GM20000 (cell line): ENCODE data around the gene ZNF668.

Experiments
- DNase-seq: peaks from one replicate; pipeline ENCODE4 v3.0.0; 2012; ENCODE audit warnings: low spot score
- TF ChIP-seq, protein P1 (sequence below): IDR thresholded peaks from 2 replicates; pipeline ENCODE4 v1.5.1; 2012; ENCODE audit warnings: mild to moderate bottlenecking, control low read depth; ENCODE audit errors: extremely low read depth, missing control alignments

The ZNF668 gene

GRCh38 chr16:31082368-31083045, 8.5 kb upstream of the ZNF668 start:
- no peak for DNase-seq
- TF ChIP-seq, protein P1, sequence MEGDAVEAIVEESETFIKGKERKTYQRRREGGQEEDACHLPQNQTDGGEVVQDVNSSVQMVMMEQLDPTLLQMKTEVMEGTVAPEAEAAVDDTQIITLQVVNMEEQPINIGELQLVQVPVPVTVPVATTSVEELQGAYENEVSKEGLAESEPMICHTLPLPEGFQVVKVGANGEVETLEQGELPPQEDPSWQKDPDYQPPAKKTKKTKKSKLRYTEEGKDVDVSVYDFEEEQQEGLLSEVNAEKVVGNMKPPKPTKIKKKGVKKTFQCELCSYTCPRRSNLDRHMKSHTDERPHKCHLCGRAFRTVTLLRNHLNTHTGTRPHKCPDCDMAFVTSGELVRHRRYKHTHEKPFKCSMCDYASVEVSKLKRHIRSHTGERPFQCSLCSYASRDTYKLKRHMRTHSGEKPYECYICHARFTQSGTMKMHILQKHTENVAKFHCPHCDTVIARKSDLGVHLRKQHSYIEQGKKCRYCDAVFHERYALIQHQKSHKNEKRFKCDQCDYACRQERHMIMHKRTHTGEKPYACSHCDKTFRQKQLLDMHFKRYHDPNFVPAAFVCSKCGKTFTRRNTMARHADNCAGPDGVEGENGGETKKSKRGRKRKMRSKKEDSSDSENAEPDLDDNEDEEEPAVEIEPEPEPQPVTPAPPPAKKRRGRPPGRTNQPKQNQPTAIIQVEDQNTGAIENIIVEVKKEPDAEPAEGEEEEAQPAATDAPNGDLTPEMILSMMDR = no peak

DNA sequence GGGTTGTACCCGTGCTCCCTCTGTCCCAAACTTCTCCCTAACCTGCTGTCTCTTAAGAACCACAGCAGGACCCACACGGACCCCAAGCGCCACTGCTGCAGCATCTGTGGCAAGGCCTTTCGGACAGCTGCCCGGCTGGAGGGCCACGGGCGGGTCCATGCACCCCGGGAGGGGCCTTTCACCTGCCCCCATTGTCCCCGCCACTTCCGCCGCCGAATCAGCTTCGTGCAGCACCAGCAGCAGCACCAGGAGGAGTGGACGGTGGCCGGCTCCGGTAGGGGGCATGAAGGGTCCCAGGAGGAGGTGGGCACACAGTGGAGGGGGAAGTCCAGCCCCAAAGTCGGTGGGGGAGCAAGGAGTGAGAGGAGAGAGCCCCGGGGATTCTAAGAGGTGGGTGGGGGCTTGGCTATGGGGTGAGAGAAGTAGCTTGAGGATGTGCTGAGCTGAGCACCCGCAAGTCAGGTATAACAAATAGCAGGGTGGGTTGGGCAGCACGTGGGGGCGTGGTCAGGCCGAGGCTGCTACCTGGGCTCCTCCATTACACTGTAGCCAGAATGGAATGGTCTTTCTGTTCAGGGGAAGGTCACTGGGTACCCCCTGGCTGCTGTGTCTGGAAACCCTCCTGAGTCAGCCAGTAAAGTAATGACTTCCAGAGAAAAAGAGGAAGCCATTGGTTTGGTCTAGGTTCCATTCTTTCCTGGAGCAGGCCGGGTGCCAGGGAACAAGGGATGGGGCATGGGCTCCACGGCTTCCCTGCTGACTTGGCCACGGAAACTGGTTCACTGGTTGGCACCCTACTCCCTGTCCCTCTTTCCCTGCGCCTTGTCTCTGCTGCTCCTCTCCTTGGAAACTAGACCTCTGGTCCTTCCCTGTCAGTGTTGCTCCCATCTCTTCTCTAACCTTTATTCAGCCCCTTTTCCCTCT, 7.7 kb upstream of the ZNF668 start:
- DNase-seq = no peak
- TF ChIP-seq, protein P1 = no peak

- TF ChIP-seq, protein P1 = no peak
- DNase-seq = no peak
Measured at GRCh38 chr16:31080756-31081419, 6.8 kb upstream of the ZNF668 start.

DNA sequence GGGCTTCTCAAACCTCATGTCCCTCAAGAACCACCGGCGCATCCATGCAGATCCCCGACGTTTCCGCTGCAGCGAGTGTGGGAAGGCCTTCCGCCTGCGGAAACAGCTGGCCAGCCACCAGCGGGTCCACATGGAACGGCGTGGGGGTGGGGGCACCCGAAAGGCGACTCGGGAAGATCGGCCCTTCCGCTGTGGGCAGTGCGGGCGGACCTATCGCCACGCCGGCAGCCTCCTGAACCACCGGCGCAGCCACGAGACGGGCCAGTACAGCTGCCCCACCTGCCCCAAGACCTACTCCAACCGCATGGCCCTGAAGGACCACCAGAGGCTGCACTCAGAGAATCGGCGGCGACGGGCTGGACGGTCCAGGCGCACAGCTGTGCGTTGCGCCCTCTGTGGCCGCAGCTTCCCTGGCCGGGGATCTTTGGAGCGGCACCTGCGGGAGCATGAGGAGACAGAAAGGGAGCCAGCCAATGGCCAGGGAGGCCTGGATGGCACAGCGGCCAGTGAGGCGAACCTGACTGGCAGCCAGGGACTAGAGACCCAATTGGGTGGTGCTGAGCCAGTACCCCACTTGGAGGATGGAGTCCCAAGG, 6.1 kb upstream of the ZNF668 start:
- TF ChIP-seq, protein P1 = no peak
- no peak for DNase-seq

GRCh38 chr16:31079342-31079944, 5.4 kb upstream of the ZNF668 start:
- DNase-seq = no peak
- TF ChIP-seq, protein P1 = no peak

DNA sequence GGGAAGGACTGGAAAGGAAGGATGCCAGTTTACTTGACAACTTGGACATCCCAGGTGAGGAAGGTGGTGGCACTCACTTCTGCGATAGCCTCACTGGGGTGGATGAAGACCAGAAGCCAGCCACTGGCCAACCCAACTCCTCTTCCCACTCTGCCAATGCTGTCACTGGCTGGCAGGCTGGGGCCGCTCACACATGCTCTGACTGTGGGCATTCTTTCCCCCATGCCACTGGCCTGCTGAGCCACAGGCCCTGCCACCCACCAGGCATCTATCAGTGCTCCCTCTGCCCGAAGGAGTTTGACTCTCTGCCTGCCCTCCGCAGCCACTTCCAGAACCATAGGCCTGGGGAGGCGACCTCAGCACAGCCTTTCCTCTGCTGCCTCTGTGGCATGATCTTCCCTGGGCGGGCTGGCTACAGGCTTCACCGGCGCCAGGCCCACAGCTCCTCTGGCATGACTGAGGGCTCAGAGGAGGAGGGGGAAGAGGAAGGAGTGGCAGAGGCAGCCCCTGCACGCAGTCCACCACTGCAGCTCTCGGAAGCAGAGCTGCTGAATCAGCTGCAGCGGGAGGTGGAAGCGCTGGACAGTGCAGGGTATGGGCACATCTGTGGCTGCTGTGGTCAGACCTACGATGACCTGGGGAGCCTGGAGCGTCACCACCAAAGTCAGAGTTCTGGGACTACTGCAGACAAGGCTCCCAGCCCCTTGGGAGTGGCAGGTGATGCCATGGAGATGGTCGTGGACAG, 4.7 kb upstream of the ZNF668 start:
- DNase-seq = no peak
- TF ChIP-seq, protein P1 = no peak
